Hematopoietic multipotent progenitor cell treated with erythropoietin and hydrocortisone succinate and interleukin-3 and kit ligand, for 15 days (in vitro differentiated cells): ENCODE results near the gene ATXN1.
"Not testable (repeated sequence)": the region's sequence is repeated elsewhere in the genome, so short reads cannot be mapped to it uniquely, and the experiment has no call there.

Experiments used
- DNase-seq: peaks from one replicate; pipeline ENCODE4 v3.0.0-alpha.2; 2015; ENCODE audit warnings: low spot score

ATXN1 gene

GRCh38 chr6:16386057-16386456 lies 375.2 kb downstream of the ATXN1 start:
- DNase-seq = no peak

- DNase-seq = no peak
Measured at GRCh38 chr6:16383607-16384206, 377.6 kb downstream of the ATXN1 start.

GRCh38 chr6:16381968-16382367 lies 379.3 kb downstream of the ATXN1 start:
- DNase-seq = not testable (repeated sequence)

- no peak for DNase-seq
Measured at GRCh38 chr6:16380220-16380809, 380.9 kb downstream of the ATXN1 start.

- not testable (repeated sequence) for DNase-seq
Measured at GRCh38 chr6:16378360-16378759, 382.9 kb downstream of the ATXN1 start.

- no peak for DNase-seq
Measured at GRCh38 chr6:16377470-16377869, 383.8 kb downstream of the ATXN1 start.

- no peak for DNase-seq
Measured at GRCh38 chr6:16375843-16376242, 385.4 kb downstream of the ATXN1 start.

GRCh38 chr6:16375206-16375605 lies 386.1 kb downstream of the ATXN1 start:
- no peak for DNase-seq

- DNase-seq = no peak
Measured at GRCh38 chr6:16374461-16375200, 386.6 kb downstream of the ATXN1 start.

- no peak for DNase-seq
Measured at GRCh38 chr6:16374016-16374415, 387.2 kb downstream of the ATXN1 start.

- DNase-seq = no peak
Measured at GRCh38 chr6:16372029-16372776, 389.1 kb downstream of the ATXN1 start.

- DNase-seq = no peak
Measured at GRCh38 chr6:16371401-16371800, 389.9 kb downstream of the ATXN1 start.

GRCh38 chr6:16370943-16371342 lies 390.3 kb downstream of the ATXN1 start:
- DNase-seq = no peak

GRCh38 chr6:16369989-16370388 lies 391.3 kb downstream of the ATXN1 start:
- no peak for DNase-seq

- DNase-seq = no peak
Measured at GRCh38 chr6:16369140-16369745, 392.0 kb downstream of the ATXN1 start.

- no peak for DNase-seq
Measured at GRCh38 chr6:16367571-16367970, 393.7 kb downstream of the ATXN1 start.

- DNase-seq = no peak
Measured at GRCh38 chr6:16363749-16364148, 397.5 kb downstream of the ATXN1 start.

GRCh38 chr6:16362819-16363589 lies 398.3 kb downstream of the ATXN1 start:
- no peak for DNase-seq

- no peak for DNase-seq
Measured at GRCh38 chr6:16362296-16362695, 399.0 kb downstream of the ATXN1 start.

GRCh38 chr6:16361861-16362260 lies 399.4 kb downstream of the ATXN1 start:
- no peak for DNase-seq

GRCh38 chr6:16361121-16361520 lies 400.1 kb downstream of the ATXN1 start:
- DNase-seq = no peak

GRCh38 chr6:16360365-16360764 lies 400.9 kb downstream of the ATXN1 start:
- DNase-seq = no peak
